ENCODE data around the gene TPBGL.

Gene TPBGL

GRCh38 chr11:75289511-75289760, 48.9 kb downstream of the TPBGL start:
- H3K4me3 ChIP-seq (ENCODE audit: low read depth, low read length), result no peak overlapping the region
- TF ChIP-seq, protein P1, sequence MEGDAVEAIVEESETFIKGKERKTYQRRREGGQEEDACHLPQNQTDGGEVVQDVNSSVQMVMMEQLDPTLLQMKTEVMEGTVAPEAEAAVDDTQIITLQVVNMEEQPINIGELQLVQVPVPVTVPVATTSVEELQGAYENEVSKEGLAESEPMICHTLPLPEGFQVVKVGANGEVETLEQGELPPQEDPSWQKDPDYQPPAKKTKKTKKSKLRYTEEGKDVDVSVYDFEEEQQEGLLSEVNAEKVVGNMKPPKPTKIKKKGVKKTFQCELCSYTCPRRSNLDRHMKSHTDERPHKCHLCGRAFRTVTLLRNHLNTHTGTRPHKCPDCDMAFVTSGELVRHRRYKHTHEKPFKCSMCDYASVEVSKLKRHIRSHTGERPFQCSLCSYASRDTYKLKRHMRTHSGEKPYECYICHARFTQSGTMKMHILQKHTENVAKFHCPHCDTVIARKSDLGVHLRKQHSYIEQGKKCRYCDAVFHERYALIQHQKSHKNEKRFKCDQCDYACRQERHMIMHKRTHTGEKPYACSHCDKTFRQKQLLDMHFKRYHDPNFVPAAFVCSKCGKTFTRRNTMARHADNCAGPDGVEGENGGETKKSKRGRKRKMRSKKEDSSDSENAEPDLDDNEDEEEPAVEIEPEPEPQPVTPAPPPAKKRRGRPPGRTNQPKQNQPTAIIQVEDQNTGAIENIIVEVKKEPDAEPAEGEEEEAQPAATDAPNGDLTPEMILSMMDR (IDR thresholded peaks at IDR 0.05; ENCODE audit: control insufficient read depth, extremely low read depth, insufficient read depth), result no peak
- no peak for DNase-seq (ENCODE audit: low read depth)

GRCh38 chr11:75289919-75290318, 49.3 kb downstream of the TPBGL start:
- no peak for DNase-seq (ENCODE audit: low read depth)
- H3K4me3 ChIP-seq (ENCODE audit: low read depth, low read length), result no peak overlapping the region
- TF ChIP-seq, protein P1 (IDR thresholded peaks at IDR 0.05; ENCODE audit: control insufficient read depth, extremely low read depth, insufficient read depth), result no peak

- TF ChIP-seq, protein P1 (IDR thresholded peaks at IDR 0.05; ENCODE audit: control insufficient read depth, extremely low read depth, insufficient read depth), result no peak
- H3K4me3 ChIP-seq (ENCODE audit: low read depth, low read length), result no peak overlapping the region
- DNase-seq (ENCODE audit: low read depth), result no peak
These were observed 51.2 kb downstream of the TPBGL start for GRCh38 chr11:75291741-75292140.

- no peak overlapping the region for H3K4me3 ChIP-seq (ENCODE audit: low read depth, low read length)
- no peak for DNase-seq (ENCODE audit: low read depth)
- TF ChIP-seq, protein P1 (IDR thresholded peaks at IDR 0.05; ENCODE audit: control insufficient read depth, extremely low read depth, insufficient read depth), result no peak
These were observed 52.4 kb downstream of the TPBGL start for GRCh38 chr11:75292943-75293342.

All from LNCaP clone FGC (cell line).